Inflammatory macrophage treated with lipopolysaccharide for 1 hour (primary cell): Measurements from ENCODE around the gene IWS1.
"Not testable (repeated sequence)": the region's sequence is repeated elsewhere in the genome, so short reads cannot be mapped to it uniquely, and the experiment has no call there.

ENCODE experiments used
- DNase-seq, 2 donors: peaks; one replicate each; pipeline ENCODE4 v3.0.0-alpha.2; 2020 to 2022

The IWS1 gene

GRCh38 chr2:127526132-127527000 is at the start of gene IWS1:
TSS of gene IWS1 (minus strand) at chr2:127526489. CDS start at chr2:127526208, 281 bp downstream.
- DNase-seq: peak; percentile 95 to 96

DNA sequence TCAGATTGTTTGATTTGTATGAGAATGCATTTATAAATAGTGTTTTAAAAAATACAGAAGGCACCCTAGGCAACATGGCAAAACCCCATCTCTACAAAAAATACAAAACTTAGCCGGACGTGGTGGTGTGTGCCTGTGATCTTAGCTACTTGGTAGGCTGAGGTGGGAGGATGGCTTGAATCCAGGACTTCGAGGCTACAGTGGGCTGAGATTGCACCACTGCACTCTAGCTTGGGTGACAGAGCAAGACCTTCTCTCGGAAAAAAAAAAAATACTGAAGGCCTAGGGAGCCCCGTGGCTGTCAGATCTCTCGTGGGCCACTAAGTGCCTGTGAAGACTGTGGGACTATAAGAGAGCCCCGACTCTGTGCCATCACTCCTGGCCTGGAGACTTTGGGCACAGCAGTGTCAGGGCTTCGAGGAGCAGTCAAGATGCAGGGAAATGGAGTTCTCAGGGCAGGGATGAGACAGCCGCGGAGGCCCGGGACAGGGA is 49.7 kb upstream of the IWS1 start:
- DNase-seq: no peak

- no peak for DNase-seq
These were observed 49.0 kb upstream of the IWS1 start for GRCh38 chr2:127575185-127575765.

DNA sequence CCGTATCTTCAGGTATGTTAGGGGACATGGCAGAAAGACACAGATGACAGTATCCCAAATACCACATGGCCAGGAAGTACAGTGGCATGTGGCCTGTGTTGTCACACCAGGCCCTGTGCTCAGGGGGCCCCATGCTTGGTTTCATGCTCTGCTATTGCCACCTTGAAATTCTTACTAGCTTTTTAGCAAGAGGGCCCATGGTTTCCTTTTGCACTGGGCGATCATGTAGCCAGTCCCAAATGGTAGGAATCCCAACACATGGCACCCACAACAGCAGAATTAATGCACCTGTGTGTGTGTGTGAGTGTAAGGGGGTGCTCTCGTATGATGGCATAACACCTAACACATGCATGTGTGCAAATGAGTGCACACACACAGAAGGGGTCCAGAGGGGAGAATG is 48.4 kb upstream of the IWS1 start:
- no peak for DNase-seq

DNA sequence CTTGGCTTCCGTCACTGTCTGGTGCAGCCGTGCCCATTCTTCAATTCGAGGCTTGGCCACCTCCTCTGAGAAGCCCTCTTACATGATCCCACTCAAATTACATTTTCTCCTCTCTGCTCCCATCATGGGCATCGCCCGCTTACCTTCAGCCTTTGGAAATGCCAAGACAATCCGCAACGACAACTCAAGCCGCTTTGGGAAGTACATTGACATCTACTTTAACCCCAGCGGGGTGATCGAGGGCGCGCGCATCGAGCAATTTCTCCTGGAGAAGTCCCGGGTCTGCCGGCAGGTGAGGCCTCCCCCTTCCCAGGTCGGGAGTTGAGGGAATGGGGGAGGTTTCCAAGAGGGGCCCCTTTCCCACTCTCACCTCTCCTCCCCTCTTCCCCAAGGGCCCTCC is 47.5 kb upstream of the IWS1 start:
- DNase-seq: no peak

DNA sequence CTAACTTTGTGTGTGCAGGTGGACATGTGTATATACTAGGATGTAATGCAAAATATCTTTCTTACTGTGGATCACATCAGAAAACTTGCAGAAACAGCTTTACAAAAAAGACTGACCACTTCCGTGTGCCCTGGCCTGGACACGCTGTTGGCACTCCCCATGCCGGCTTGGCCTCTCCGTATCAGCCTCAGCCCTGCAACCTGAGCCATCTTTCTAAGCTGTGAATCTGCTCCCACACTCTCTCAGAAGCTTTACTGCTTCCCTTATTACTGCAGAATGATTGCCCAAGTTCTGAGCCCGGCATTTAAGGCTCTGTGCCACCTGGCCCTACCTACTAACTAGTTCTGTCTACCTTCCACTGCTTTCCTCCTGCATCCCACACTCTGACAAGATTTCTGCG is 47.0 kb upstream of the IWS1 start:
- DNase-seq: no peak

- no peak for DNase-seq
These were observed 46.6 kb upstream of the IWS1 start for GRCh38 chr2:127572841-127573240.

DNA sequence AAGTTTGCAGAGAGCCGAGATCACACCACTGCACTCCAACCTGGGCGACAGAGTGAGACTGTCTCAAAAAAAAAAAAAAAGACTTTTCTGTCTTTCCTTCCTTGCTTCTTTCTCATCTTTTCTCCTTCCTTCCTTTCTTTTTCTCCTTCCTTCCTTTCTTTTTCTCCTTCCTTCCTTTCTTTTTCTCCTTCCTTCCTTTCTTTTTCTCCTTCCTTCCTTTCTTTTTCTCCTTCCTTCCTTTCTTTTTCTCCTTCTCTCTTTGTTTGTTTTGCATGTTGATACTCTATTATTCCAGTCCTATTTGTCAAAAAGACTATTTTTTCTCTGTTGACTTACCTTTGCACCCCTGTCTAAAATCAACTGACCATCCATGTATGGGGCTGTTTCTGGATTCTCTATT is 46.1 kb upstream of the IWS1 start:
- DNase-seq: not testable (repeated sequence)

DNA sequence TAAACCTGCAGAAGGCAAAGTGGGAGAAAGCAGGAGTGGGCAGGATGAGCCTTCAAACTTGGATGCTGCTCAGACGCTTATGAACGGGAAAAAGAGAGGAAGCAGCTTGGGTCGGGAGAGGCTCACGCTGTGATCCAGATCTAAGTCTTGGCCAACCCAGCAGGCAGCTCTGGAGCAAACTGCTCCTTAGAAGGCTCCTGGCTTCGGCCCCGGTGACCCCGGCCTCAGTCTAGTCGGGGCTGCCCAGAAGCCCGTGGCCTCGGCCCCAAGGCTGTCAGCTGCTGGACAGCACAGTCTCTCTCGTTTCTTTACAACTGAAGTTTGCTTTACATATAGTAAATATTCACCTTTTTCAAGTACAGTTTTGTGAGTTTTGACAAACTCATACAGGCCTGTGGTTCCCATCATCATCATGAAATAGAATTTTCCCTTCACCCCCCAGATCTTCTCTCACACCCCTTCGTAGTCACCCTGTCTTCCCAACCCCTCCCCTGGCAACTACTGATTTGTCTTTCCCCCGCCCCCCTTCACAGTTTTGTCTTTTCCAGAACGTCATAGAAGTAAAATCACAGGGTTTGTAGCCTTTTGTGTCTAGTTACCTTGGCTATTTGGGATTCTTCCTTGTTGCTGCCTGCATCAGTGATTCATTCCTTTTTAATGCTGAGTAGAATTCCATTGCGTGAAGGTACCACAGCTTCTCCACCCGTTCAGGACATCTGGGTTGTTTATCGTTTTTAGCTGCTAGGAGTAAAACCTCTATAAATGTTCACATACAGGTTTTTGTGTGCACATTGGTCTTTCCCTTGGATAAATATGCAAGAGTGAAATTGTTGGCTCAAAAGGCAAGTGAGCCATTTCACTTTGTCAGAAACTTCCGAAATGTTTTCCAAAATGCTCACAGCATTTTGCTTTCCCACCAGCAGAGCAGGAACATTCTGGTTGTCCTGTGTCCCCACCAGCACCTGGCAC is 44.3 kb upstream of the IWS1 start:
- no peak for DNase-seq

DNA sequence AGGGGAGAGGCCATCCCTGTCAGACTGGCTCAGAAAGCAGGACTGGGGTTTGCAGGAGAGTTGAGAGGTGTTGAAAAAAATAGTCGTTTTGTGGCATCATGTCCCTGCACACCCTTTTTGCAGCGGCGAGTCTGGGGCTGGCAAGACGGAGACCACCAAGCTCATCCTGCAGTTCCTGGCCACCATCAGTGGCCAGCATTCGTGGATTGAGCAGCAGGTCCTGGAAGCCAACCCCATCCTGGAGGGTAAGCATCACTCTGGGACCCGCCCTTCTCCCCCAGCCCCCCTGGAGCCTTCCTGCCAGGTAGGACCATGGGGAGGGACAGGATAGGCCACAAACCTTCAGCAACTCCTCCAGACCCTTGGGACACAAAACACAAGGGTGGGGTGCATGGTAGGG is 43.4 kb upstream of the IWS1 start:
- DNase-seq: no peak

DNA sequence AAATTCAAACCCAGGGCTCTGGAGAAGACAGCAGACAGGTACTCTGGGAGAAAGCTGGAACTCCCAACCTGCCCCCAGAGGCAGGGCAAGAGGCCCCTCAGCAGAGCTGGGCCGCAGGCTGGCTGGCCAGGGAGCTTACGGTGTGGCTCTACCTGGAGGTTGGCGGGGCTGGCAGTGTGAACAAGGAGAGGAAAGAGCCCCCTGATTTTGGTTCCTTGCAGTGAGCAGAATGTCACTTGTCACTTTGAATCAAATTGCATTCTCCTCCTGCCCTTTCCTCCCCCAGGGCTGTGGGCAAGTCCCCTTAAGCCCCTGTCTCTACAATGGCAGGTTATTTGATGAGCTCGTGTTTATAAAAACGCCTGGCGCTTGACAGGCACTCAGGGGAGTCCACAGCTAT is 41.8 kb upstream of the IWS1 start:
- no peak for DNase-seq

DNA sequence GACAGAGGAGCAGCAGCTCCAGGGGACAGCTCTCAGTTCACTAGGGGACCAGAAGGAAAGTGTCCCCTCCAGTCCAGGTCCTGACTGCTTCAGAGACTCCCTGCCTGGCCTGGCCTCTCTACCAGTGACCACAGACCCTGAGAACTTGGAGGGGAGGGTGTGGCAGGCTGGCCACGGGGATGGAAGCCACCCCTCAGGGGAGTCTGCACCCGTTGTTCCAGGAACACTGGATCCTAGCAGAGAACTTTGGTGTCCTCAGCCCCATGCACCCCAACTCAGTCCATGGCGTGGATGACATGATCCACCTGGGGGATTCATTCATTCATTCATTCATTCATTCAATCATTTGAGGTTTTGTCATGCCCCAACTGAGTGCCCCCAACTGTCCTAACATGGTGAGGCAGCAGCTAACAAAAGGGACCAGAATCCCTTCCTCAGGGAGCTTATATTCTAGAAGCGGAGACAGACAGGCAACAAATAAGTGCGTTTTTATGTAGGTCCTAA is 41.1 kb upstream of the IWS1 start:
- no peak for DNase-seq

GRCh38 chr2:127566576-127566975 is 40.3 kb upstream of the IWS1 start:
- no peak for DNase-seq

- DNase-seq: no peak
These were observed 39.8 kb upstream of the IWS1 start for GRCh38 chr2:127566139-127566417.

GRCh38 chr2:127565261-127566138 is 39.2 kb upstream of the IWS1 start:
- DNase-seq: no peak

DNA sequence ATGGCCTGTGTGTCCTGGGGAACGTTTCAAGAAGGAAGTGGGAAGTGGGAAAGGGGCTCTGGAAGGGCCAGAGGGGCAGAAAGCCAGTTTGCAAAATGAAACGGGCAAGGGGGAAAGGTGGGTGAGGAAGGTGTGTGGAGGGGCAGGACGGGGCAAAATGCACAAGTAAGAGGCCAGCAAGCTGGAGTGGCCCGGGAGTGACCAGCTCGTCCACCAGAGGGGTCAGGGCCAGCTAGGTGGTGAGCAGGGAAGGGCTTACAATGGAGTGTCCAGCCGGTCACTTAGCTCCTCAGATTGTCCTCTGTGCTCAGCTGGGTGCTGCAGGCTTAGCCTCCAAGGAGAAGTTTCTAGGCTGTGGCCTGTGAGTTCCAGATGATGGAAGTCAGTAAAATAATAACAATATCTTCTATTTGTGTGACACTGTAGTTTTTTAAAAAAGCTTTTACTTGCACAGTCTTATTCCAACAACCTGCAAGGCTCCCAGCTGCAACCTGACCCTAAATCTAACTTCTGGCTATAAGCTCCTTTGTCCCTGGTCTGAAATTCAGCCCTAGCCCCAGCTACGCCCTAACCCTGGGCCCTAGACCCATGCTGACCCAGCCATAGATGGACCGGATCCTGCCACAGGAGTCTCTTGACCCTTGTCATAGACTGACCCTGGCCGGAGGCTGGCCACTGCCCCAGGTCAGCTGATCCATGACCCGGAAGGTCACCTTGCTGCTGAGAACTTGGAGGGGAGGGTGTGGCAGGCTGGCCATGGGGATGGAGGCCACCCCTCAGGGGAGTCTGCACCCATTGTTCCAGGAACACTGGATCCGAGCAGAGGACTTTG is 38.4 kb upstream of the IWS1 start:
- DNase-seq: no peak

DNA sequence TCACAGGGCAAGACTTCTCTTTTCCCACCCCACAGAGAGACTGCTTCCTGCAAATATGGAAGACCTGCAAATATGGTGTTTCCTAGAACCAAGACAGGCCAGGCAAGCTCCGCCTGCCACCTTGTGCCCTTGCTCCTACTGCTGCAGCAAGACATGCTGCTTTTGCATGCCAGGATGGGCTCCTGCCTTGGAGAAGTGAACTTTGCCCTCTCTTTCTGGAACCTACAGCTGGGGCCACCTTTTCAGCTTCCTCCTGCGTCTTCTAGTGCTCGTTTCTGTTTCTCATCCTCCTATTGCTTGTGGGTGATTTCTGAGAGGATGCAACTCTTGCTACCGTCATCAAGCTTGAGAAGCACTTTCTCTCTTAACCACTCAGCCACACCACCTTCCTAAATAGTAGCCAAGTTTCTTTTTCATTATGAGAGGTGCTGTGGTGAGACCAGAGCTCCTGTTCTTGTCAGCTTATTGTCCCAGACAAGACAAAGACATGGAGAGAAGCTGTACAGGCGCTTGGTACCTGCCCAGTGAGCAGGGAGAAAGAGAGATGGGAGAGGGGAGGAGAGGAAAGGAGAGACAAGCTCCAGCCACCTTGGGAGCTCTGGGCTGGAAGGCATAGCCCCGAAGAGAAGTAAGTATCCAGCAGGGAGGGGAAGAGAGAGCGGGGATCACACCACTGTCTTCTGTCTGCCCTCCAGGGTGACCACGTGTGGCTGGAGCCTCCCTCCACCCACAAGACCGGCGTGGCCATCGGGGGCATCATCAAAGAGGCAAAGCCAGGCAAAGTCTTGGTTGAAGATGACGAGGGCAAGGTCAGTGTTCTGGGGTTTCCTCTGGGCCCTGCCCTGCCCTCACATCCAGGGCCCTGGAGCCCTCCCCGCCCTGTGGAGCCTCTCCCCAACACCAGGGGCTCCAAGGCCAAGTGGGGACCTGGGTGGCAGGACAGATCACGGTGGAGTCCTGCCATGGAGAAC is 37.5 kb upstream of the IWS1 start:
- DNase-seq: peak; percentile 64 to 85

DNA sequence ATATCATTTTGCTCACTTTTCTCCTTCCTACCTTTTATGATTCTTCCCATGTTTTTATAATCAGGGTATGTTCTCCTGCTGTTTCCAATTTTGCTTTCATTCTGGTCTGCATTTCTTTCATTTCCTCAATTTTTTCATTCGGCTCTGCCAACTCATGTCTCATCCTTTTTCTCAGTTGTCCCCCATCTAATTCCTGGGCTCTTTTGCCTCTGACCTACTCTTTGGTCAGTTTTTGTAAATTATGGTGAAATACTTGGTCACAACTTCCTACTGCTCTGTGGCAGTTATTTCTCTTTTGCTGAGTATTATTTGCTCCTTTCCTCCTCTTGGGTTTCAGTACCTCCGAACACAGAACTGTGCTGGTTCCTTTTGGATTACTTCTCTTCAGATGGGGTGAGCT is 36.6 kb upstream of the IWS1 start:
- peak; percentile 52 to 64 for DNase-seq

DNA sequence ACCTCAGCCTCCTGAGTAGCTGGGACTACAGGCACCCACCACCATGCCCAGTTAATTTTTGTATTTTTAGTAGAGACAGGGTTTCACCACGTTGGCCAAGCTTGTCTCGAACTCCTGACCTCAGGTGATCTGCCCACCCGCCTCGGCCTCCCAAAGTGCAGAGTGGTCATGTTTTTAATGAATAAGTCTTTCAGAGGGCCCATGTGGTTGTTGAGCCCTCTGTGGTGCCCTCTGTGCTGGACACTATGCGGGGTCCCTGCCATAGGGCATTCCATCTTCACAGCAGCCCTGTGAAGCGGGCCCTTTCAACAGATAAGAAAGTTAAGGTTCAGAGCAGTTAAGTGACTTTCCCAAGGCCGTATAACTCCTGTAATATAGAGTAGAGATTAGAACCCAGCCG is 35.1 kb upstream of the IWS1 start:
- DNase-seq: no peak

DNA sequence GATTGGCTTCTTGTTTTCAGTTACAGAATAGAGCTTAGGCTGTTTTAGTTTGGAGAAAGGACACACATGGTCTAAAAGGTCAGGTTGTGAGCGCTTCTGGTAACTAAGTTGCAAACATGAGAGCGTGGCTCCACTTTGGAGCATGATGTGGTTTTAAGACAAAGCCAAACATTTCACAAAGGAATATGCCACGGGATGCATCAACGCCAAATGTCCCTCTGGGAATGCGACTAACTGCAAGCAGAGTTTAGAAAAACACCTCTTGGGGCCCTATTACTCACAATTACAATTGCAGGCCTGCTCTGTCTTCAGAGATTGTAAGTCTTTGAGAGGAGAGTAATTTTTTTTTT is 34.6 kb upstream of the IWS1 start:
- DNase-seq: no peak
